ENCODE results near the gene KATNBL1. TPM values are rescaled to one million over a fixed set of nuclear protein-coding genes. Genes with fewer than 3 reads are reported as not detected.
A peak's percentile ranks its signal among the peaks of the same experiment; 100 is the strongest.

KATNBL1 gene
- total and polyA plus RNA-seq, 9 of the 15 experiments (the other 6 are each of a cell fraction or from before 2014, with no cell fraction given) = 6.6 to 46.0 (median 24.0) TPM

DNA sequence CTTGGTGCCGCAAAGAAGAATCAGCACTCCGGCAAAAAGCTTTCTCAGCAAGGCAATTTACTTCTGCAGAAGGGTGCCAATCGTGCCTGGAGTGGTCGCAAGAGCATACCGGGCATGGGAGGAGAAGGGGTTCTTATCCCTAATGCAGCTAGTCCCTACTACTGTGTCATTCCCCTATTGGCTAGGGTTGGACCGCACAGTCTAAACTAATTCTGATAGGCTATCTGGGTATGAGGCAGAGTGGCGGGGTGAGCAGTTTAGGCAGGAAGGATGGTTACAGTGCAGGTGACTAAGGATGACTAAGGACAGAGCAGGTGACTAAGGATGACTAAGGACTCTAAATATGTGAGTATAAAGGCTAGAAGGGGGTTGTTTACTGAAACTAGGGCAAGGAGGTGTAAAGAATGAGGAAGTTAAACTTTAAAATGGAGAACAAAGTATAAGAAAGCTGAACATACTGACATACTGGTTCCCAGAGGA is 55.1 kb downstream of the KATNBL1 start (continued):
- TF ChIP-seq, protein P1, sequence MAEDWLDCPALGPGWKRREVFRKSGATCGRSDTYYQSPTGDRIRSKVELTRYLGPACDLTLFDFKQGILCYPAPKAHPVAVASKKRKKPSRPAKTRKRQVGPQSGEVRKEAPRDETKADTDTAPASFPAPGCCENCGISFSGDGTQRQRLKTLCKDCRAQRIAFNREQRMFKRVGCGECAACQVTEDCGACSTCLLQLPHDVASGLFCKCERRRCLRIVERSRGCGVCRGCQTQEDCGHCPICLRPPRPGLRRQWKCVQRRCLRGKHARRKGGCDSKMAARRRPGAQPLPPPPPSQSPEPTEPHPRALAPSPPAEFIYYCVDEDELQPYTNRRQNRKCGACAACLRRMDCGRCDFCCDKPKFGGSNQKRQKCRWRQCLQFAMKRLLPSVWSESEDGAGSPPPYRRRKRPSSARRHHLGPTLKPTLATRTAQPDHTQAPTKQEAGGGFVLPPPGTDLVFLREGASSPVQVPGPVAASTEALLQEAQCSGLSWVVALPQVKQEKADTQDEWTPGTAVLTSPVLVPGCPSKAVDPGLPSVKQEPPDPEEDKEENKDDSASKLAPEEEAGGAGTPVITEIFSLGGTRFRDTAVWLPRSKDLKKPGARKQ (CRISPR knock-in tag; IDR thresholded peaks at IDR 0.05) = no peak
- TF ChIP-seq CAMTA2 (CRISPR knock-in tag; conservative IDR thresholded peaks at IDR 0.05) (no peak), SMC3 (conservative IDR thresholded peaks at IDR 0.05; ENCODE audit: insufficient read depth, low read depth, low read length) (no peak), ZNF316 (IDR thresholded peaks at IDR 0.05) (peak; percentile 41; the same call in 1 of the 2 replicates)

DNA sequence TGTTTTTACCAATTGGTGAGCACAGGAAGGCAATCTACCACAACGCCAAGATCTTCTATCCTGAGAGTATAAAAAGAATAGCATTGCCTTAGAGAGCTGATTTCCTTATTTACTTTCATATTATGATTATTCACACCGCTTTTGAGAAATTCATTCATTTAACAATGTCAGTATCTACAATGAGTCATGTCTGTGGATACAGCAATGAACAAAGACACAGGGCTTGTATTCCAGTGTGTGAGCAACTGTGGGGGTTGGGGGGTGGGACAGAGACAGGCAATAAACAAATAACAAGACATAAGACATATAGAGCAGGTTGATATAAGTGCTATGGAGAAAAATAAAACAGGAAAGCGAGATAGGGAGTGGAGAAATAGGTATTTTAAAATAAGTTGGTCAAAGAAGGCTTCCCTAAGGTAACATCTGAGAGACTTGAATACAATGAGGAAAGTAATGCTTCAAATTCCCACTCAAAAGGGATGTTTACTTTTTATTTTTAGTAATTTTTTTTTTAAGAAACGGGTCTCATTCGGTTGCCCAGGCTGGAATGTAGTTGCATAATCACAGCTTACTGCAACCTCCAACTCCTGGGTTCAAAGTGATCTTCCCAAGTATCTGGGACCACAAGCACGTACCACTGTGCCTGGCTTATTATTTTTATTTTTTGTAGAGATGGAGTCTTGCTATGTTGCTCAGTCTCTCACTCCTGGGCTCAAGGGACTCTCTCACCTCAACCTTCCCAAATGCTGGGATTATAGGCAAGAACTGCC is 62.3 kb downstream of the KATNBL1 start:
- ATAC-seq (no peak), FAIRE-seq (no peak), DNase-seq (ENCODE audit: extremely low read depth in 1 of 4, low spot score in 3 of 4) (no peak)
- H2AFZ ChIP-seq (ENCODE audit: low read depth, low read length) = no peak overlapping the region
- H4K20me1 ChIP-seq (replicated peaks; ENCODE audit: control insufficient read depth, insufficient read depth, low read length) = no peaks in the 10 kb centered on the region
- ChIA-PET POLR2A (interaction anchor here (0.7 to 1.7 kb wide), 2 partner anchors 12 to 146 kb away, joined by 3 read pairs; no protein-coding TSS in a partner anchor), CTCF (ENCODE audit: low intra/inter-chr PET ratio) (no interaction called here)
- in situ Hi-C loops (cut with MboI) = no loop called here
- H3K27ac ChIP-seq (ENCODE audit: extremely low read depth, low read depth, low read length) = no peak overlapping the region
- no peak for TF ChIP-seq STAT5B (CRISPR knock-in tag; IDR thresholded peaks at IDR 0.05)
- no peak for TF ChIP-seq ZNF699 (CRISPR knock-in tag; IDR thresholded peaks at IDR 0.05; ENCODE audit: insufficient replicate concordance)
- H3K79me2 ChIP-seq (ENCODE audit: control insufficient read depth, insufficient read depth, low read length) = no peaks in the 10 kb centered on the region
- no TSS peak for BruUV-seq (replicated peaks)
- H3K36me3 ChIP-seq (ENCODE audit: control insufficient read depth, insufficient read depth, low read length) = peaks cover 37% of the 10 kb centered on the region; the same call in 2 of the 3 replicates
- 64% methylated on average over 6 of the region's 6 CpGs for WGBS (ENCODE audit: insufficient coverage, low coverage, missing lambda C conversion rate)
- H3K9ac ChIP-seq (ENCODE audit: insufficient read depth in 1 of 2, low read depth in 2 of 2, low read length in 2 of 2) = no peak overlapping the region
- no peaks in the 10 kb centered on the region for H3K9me3 ChIP-seq (replicated peaks; ENCODE audit: control insufficient read depth, insufficient read depth, low read depth, low read length)
- H3K9me1 ChIP-seq (ENCODE audit: control insufficient read depth, insufficient read depth, low read length) = no peaks in the 10 kb centered on the region
- H3K4me2 ChIP-seq (ENCODE audit: insufficient read depth, low read length) = no peak overlapping the region
- no peaks in the 10 kb centered on the region for H3K4me1 ChIP-seq (replicated peaks in 1 of 2; ENCODE audit: control insufficient read depth in 2 of 2, insufficient read depth in 2 of 2, low read length in 2 of 2)
- H3K4me3 ChIP-seq = no peak overlapping the region
- H3K27me3 ChIP-seq (ENCODE audit: control insufficient read depth in 2 of 2, insufficient read depth in 2 of 2, low read length in 2 of 2) = no peaks in the 10 kb centered on the region
- intact Hi-C loops (cut with micrococcal nuclease) = no loop called here

Data from K562 (cell line).